ENCODE measurements around the gene OSBPL9.
"Not testable (repeated sequence)": the region's sequence is repeated elsewhere in the genome, so short reads cannot be mapped to it uniquely, and the experiment has no call there.

Gene OSBPL9

GRCh38 chr1:51799372-51799771, 182.5 kb downstream of the OSBPL9 start:
- DNase-seq = no peak

- no peak for DNase-seq
Measured at GRCh38 chr1:51814513-51814912, 197.6 kb downstream of the OSBPL9 start.

GRCh38 chr1:51818487-51818886, 201.6 kb downstream of the OSBPL9 start:
- no peak for DNase-seq

GRCh38 chr1:51819021-51819420, 202.1 kb downstream of the OSBPL9 start:
- DNase-seq = not testable (repeated sequence)

GRCh38 chr1:51819810-51820209, 202.9 kb downstream of the OSBPL9 start:
- no peak for DNase-seq

GRCh38 chr1:51829058-51829457, 212.2 kb downstream of the OSBPL9 start:
- DNase-seq = no peak

- no peak for DNase-seq
Measured at GRCh38 chr1:51833700-51834099, 216.8 kb downstream of the OSBPL9 start.

GRCh38 chr1:51837243-51837642, 220.4 kb downstream of the OSBPL9 start:
- no peak for DNase-seq
